Activated CD8-positive, alpha-beta T cell treated with anti-CD3 and anti-CD28 coated beads for 36 hours (primary cell): Measurements from ENCODE around the gene BMPR1A. TPM values are rescaled to one million over a fixed set of nuclear protein-coding genes. Genes with fewer than 3 reads are reported as not detected.

Experiments used
- ATAC-seq: fragments of 200-7000 bp; cut with Tn5 transposase; one replicate; pipeline ENCODE4 v1.10.0; 2021; ENCODE audit warnings: mild to moderate bottlenecking, moderate library complexity
- CTCF ChIA-PET: fragments of 350-600 bp; sonication (Branson Sonifier 250); formaldehyde crosslinking; loops from one replicate; lab custom pipeline; 2021; ENCODE audit warnings: antibody characterized with exemption; lab: Charles Lee
- POLR2A ChIA-PET: fragments of 350-600 bp; sonication (Branson Sonifier 250); formaldehyde crosslinking; loops from one replicate; lab custom pipeline; 2021; ENCODE audit warnings: antibody characterized with exemption; lab: Charles Lee
- DNase-seq: peaks from one replicate; pipeline ENCODE4 v3.0.0-alpha.2; 2020
- H3K27ac Mint-ChIP-seq: one replicate; pipeline ENCODE4 v1.8.0; 2021; ENCODE audit warnings: mild to moderate bottlenecking, mixed read lengths
- H3K27me3 Mint-ChIP-seq: one replicate; pipeline ENCODE4 v1.8.0; 2021; ENCODE audit warnings: mixed read lengths
- H3K36me3 Mint-ChIP-seq: one replicate; pipeline ENCODE4 v1.8.0; 2021; ENCODE audit warnings: low read depth, mixed read lengths
- H3K4me1 Mint-ChIP-seq: one replicate; pipeline ENCODE4 v1.8.0; 2021; ENCODE audit warnings: low read depth, mixed read lengths
- H3K4me3 Mint-ChIP-seq: one replicate; pipeline ENCODE4 v1.8.0; 2021; ENCODE audit warnings: mild to moderate bottlenecking, moderate library complexity, mixed read lengths
- H3K9me3 Mint-ChIP-seq: one replicate; pipeline ENCODE4 v1.8.0; 2021; ENCODE audit warnings: mixed read lengths
- CTCF ChIP-seq: fragments of 200-600 bp; IDR thresholded peaks from one replicate; pipeline ENCODE4 v1.8.0; 2022; ENCODE audit warnings: antibody characterized with exemption, mild to moderate bottlenecking
- intact Hi-C: fragments of 100-400 bp; cut with micrococcal nuclease; formaldehyde crosslinking; loops from one replicate; pipeline ENCODE4 v1.10.0; 2022
- total RNA-seq, 2 experiments: library from RNA; stranded (reverse); gene quantifications; one replicate each; pipeline ENCODE4 v1.2.3, GENCODE V29; 2021

BMPR1A gene
- total RNA-seq, 2 experiments from 2014 or later, result 6.6 to 6.9 TPM

- Mint-ChIP-seq H3K27ac (no peak overlapping the region), H3K27me3 (peaks cover 4% of the 10 kb centered on the region), H3K36me3 (no peaks in the 10 kb centered on the region), H3K4me3 (no peak overlapping the region), H3K4me1 (peaks cover 7% of the 10 kb centered on the region), H3K9me3 (no peaks in the 10 kb centered on the region)
- TF ChIP-seq CTCF, result no peak
- intact Hi-C loops, result no loop called here
- POLR2A ChIA-PET, result interaction anchor here (0.8 kb wide), 1 partner anchor 26 kb away, joined by 3 read pairs; no protein-coding TSS in a partner anchor
- no peak for DNase-seq
- ATAC-seq, result no peak
- CTCF ChIA-PET, result no interaction called here
Observed at GRCh38 chr10:86727470-86727869, 28.9 kb upstream of the BMPR1A start.

- H3K4me3 Mint-ChIP-seq, result no peak overlapping the region
- intact Hi-C loops, result no loop called here
- ChIA-PET POLR2A (interaction anchor here (0.8 kb wide), 1 partner anchor 25 kb away, joined by 3 read pairs; no protein-coding TSS in a partner anchor), CTCF (no interaction called here)
- H3K9me3 Mint-ChIP-seq, result no peaks in the 10 kb centered on the region
- H3K27me3 Mint-ChIP-seq, result peaks cover 4% of the 10 kb centered on the region
- no peak for DNase-seq
- TF ChIP-seq CTCF, result no peak
- no peak for ATAC-seq
- peaks cover 6% of the 10 kb centered on the region for H3K4me1 Mint-ChIP-seq
- no peak overlapping the region for H3K27ac Mint-ChIP-seq
- H3K36me3 Mint-ChIP-seq, result no peaks in the 10 kb centered on the region
Observed at GRCh38 chr10:86728056-86728455, 28.4 kb upstream of the BMPR1A start.

GRCh38 chr10:86729677-86730076 is 26.7 kb upstream of the BMPR1A start:
- Mint-ChIP-seq H3K9me3 (no peaks in the 10 kb centered on the region), H3K36me3 (no peaks in the 10 kb centered on the region), H3K27ac (no peak overlapping the region), H3K4me3 (no peak overlapping the region), H3K27me3 (peaks cover 4% of the 10 kb centered on the region), H3K4me1 (no peaks in the 10 kb centered on the region)
- ATAC-seq, result no peak
- ChIA-PET CTCF (interaction anchor here (1.5 kb wide), 1 partner anchor 35 kb away, joined by 6 read pairs; no protein-coding TSS in a partner anchor), POLR2A (interaction anchor here (1.0 kb wide), 1 partner anchor 380 kb away, joined by 3 read pairs; no protein-coding TSS in a partner anchor)
- TF ChIP-seq CTCF, result no peak
- intact Hi-C loops, result no loop called here
- no peak for DNase-seq

- ChIA-PET CTCF (interaction anchor here (1.5 kb wide), 1 partner anchor 36 kb away, joined by 6 read pairs; no protein-coding TSS in a partner anchor), POLR2A (interaction anchor here (1.0 kb wide), 1 partner anchor 379 kb away, joined by 3 read pairs; no protein-coding TSS in a partner anchor)
- ATAC-seq (no peak), DNase-seq (no peak)
- Mint-ChIP-seq H3K27ac (no peak overlapping the region), H3K9me3 (no peaks in the 10 kb centered on the region), H3K4me3 (no peak overlapping the region), H3K27me3 (peaks cover 4% of the 10 kb centered on the region), H3K36me3 (no peaks in the 10 kb centered on the region), H3K4me1 (no peaks in the 10 kb centered on the region)
- TF ChIP-seq CTCF, result no peak
- intact Hi-C loops, result no loop called here
Observed at GRCh38 chr10:86730227-86730626, 26.2 kb upstream of the BMPR1A start.

GRCh38 chr10:86732771-86733170 is 23.6 kb upstream of the BMPR1A start:
- no peaks in the 10 kb centered on the region for H3K9me3 Mint-ChIP-seq
- POLR2A ChIA-PET, result interaction anchor here (0.6 to 1.9 kb wide), 2 partner anchors 20 to 377 kb away, joined by 3 to 7 read pairs; no protein-coding TSS in a partner anchor
- CTCF ChIA-PET, result no interaction called here

More at GRCh38 chr10:86732771-86733170, 23.6 kb upstream of the BMPR1A start:
- Mint-ChIP-seq H3K4me3 (no peak overlapping the region), H3K27ac (no peak overlapping the region), H3K36me3 (no peaks in the 10 kb centered on the region), H3K27me3 (peaks cover 4% of the 10 kb centered on the region), H3K4me1 (no peaks in the 10 kb centered on the region)
- ATAC-seq (no peak), DNase-seq (no peak)
- intact Hi-C loops, result no loop called here
- TF ChIP-seq CTCF, result no peak
